ENCODE measurements around the gene KSR1. TPM values are rescaled to one million over a fixed set of nuclear protein-coding genes. Genes with fewer than 3 reads are reported as not detected.

The KSR1 gene
- total and polyA plus RNA-seq, 10 of the 15 experiments (the other 5 are each of a cell fraction or from before 2014, with no cell fraction given), result 0.97 to 66.6 (median 22.9) TPM

DNA sequence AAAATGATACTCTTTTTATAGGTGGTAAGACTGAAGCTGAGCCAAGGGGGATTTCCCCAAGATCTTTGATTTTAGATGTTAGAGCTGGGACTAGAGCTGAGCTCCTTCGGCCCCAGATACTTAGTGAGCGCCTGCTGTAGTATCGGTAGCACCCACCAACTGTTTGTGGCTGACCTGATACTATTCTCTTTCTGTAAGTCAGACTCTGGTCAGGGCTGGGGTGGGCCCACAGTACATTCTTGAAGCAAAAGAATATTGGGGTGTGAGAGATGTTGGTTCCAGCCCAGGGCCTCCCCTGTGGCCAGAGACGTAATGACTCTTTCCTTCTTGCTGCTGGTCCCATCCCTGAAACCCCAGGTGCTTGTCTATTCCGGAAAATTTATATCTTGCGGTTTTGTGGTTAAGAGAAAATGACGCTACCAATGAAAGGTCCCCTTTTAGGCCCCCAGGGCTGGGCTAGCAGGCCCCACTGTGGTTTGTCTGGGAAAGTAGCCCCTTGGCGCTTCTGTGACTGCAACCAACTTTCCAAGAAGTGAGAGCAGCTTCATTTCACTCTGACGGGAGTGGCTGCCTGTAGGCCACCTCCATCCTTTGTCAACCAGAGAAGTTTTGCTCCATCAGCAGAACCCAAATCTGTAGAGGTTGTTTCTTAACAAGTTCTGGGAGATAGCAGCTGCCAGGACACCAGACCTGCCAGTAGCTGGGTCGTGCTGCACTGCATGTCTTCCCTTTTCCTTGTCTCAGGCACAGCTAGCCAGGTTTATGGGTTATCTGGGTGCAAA is 88.3 kb downstream of the KSR1 start (continued):
- TF ChIP-seq E4F1 (IDR thresholded peaks at IDR 0.05; ENCODE audit: borderline replicate concordance, partially characterized antibody) (no peak), NFIC (IDR thresholded peaks at IDR 0.05; ENCODE audit: low read depth, low read length) (peak; percentile 98), SMAD1 (IDR thresholded peaks at IDR 0.05; ENCODE audit: low read depth, partially characterized antibody) (peak; percentile 18), RAD21 (IDR thresholded peaks at IDR 0.05; ENCODE audit: insufficient read depth, low read depth, low read length) (no peak), PRDM15 (CRISPR knock-in tag; IDR thresholded peaks at IDR 0.05) (no peak), NFYB (IDR thresholded peaks at IDR 0.05; ENCODE audit: insufficient read depth, low read depth, low read length) (peak; percentile 89), TBL1XR1 (IDR thresholded peaks at IDR 0.05; ENCODE audit: low read depth, low read length) (peak; percentile 98), CEBPB (IDR thresholded peaks at IDR 0.05; ENCODE audit: borderline replicate concordance in 1 of 2, low read depth in 2 of 2, low read length in 2 of 2) (peak in 1 of 2 experiments; percentile 96; a peak in 2 of 4 replicates)
- TF ChIP-seq, protein P1, sequence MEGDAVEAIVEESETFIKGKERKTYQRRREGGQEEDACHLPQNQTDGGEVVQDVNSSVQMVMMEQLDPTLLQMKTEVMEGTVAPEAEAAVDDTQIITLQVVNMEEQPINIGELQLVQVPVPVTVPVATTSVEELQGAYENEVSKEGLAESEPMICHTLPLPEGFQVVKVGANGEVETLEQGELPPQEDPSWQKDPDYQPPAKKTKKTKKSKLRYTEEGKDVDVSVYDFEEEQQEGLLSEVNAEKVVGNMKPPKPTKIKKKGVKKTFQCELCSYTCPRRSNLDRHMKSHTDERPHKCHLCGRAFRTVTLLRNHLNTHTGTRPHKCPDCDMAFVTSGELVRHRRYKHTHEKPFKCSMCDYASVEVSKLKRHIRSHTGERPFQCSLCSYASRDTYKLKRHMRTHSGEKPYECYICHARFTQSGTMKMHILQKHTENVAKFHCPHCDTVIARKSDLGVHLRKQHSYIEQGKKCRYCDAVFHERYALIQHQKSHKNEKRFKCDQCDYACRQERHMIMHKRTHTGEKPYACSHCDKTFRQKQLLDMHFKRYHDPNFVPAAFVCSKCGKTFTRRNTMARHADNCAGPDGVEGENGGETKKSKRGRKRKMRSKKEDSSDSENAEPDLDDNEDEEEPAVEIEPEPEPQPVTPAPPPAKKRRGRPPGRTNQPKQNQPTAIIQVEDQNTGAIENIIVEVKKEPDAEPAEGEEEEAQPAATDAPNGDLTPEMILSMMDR (IDR thresholded peaks at IDR 0.05 in 2 of 3, conservative IDR thresholded peaks at IDR 0.05 in 1 of 3; ENCODE audit: control insufficient read depth in 2 of 3, extremely low read depth in 1 of 3, insufficient read depth in 1 of 3, low read depth in 3 of 3, low read length in 3 of 3), result peak; percentile 12 to 31 (median 23); a peak in 4 of 6 replicates
- TF ChIP-seq, protein P2, sequence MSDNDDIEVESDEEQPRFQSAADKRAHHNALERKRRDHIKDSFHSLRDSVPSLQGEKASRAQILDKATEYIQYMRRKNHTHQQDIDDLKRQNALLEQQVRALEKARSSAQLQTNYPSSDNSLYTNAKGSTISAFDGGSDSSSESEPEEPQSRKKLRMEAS (IDR thresholded peaks at IDR 0.05; ENCODE audit: low read depth, low read length), result 0 out of 2 replicates have a peak, but pooled peaks have one; percentile 3
- TF ChIP-seq, protein P3, sequence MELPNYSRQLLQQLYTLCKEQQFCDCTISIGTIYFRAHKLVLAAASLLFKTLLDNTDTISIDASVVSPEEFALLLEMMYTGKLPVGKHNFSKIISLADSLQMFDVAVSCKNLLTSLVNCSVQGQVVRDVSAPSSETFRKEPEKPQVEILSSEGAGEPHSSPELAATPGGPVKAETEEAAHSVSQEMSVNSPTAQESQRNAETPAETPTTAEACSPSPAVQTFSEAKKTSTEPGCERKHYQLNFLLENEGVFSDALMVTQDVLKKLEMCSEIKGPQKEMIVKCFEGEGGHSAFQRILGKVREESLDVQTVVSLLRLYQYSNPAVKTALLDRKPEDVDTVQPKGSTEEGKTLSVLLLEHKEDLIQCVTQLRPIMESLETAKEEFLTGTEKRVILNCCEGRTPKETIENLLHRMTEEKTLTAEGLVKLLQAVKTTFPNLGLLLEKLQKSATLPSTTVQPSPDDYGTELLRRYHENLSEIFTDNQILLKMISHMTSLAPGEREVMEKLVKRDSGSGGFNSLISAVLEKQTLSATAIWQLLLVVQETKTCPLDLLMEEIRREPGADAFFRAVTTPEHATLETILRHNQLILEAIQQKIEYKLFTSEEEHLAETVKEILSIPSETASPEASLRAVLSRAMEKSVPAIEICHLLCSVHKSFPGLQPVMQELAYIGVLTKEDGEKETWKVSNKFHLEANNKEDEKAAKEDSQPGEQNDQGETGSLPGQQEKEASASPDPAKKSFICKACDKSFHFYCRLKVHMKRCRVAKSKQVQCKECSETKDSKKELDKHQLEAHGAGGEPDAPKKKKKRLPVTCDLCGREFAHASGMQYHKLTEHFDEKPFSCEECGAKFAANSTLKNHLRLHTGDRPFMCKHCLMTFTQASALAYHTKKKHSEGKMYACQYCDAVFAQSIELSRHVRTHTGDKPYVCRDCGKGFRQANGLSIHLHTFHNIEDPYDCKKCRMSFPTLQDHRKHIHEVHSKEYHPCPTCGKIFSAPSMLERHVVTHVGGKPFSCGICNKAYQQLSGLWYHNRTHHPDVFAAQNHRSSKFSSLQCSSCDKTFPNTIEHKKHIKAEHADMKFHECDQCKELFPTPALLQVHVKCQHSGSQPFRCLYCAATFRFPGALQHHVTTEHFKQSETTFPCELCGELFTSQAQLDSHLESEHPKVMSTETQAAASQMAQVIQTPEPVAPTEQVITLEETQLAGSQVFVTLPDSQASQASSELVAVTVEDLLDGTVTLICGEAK (IDR thresholded peaks at IDR 0.05; ENCODE audit: borderline replicate concordance), result no peak
- TF ChIP-seq, protein P4, sequence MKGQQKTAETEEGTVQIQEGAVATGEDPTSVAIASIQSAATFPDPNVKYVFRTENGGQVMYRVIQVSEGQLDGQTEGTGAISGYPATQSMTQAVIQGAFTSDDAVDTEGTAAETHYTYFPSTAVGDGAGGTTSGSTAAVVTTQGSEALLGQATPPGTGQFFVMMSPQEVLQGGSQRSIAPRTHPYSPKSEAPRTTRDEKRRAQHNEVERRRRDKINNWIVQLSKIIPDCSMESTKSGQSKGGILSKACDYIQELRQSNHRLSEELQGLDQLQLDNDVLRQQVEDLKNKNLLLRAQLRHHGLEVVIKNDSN (IDR thresholded peaks at IDR 0.05; ENCODE audit: borderline replicate concordance, extremely low read length, insufficient read depth, low read depth, low read length), result no peak

Data from GM12878 (cell line).